ENCODE results near the gene ABHD17C. TPM values are rescaled to one million over a fixed set of nuclear protein-coding genes. Genes with fewer than 3 reads are reported as not detected.

The ABHD17C gene
- total RNA-seq, 1 experiment from 2014 or later = 16.3 TPM

DNA sequence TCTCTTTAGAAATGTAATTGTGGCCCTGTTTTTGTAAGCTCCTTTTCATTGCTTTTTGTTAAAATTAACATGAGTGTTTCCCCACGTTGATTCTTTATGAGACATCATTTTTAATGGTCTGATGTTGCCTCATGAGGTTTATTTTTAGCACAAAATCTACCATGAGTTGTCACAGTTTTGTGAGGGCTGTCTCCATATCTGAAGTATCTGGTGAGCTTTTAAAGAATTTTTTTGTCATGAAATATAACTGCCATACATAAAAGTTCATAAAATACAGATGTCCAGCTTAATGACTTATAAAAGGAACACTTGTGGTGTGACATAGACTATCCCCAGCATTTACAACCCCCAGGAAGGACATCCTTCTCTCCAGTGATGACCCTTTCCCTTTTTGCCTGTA, 49.7 kb downstream of the ABHD17C start:
- Histone ChIP-seq H3K27ac (ENCODE audit: low read length) (peak overlapping the region; percentile 73), H3K36me3 (ENCODE audit: control insufficient read depth, insufficient read depth, low read length) (no peaks in the 10 kb centered on the region), H3K4me3 (ENCODE audit: low read depth in 2 of 2, low read length in 2 of 2) (no peak overlapping the region), H3K9me3 (ENCODE audit: control insufficient read depth, insufficient read depth, low read depth, low read length) (no peaks in the 10 kb centered on the region; the same call in 1 of the 2 replicates), H3K27me3 (ENCODE audit: control insufficient read depth, insufficient read depth, low read length) (no peaks in the 10 kb centered on the region), H3K4me1 (ENCODE audit: control insufficient read depth, insufficient read depth, low read length) (peaks cover 24% of the 10 kb centered on the region)
- no peak for DNase-seq (ENCODE audit: low read depth, low spot score)
- intact Hi-C loops (cut with micrococcal nuclease; ENCODE audit: unreplicated experiment) (no loop called here), in situ Hi-C loops (cut with HindIII; ENCODE audit: low pct_unique_long_range_greater_than_20kb, low sequenced_read_pairs) (no loop called here)
- ATAC-seq = no peak
- TF ChIP-seq, protein P1, sequence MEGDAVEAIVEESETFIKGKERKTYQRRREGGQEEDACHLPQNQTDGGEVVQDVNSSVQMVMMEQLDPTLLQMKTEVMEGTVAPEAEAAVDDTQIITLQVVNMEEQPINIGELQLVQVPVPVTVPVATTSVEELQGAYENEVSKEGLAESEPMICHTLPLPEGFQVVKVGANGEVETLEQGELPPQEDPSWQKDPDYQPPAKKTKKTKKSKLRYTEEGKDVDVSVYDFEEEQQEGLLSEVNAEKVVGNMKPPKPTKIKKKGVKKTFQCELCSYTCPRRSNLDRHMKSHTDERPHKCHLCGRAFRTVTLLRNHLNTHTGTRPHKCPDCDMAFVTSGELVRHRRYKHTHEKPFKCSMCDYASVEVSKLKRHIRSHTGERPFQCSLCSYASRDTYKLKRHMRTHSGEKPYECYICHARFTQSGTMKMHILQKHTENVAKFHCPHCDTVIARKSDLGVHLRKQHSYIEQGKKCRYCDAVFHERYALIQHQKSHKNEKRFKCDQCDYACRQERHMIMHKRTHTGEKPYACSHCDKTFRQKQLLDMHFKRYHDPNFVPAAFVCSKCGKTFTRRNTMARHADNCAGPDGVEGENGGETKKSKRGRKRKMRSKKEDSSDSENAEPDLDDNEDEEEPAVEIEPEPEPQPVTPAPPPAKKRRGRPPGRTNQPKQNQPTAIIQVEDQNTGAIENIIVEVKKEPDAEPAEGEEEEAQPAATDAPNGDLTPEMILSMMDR (IDR thresholded peaks at IDR 0.05) = no peak
- TF ChIP-seq POLR2AphosphoS5 (IDR thresholded peaks at IDR 0.05; ENCODE audit: low read depth, low read length) (no peak), SIN3A (IDR thresholded peaks at IDR 0.05; ENCODE audit: borderline replicate concordance, insufficient read depth, low read depth, low read length) (no peak), TCF7L2 (IDR thresholded peaks at IDR 0.05; ENCODE audit: low read depth, low read length) (no peak)
- TF ChIP-seq, protein P2, sequence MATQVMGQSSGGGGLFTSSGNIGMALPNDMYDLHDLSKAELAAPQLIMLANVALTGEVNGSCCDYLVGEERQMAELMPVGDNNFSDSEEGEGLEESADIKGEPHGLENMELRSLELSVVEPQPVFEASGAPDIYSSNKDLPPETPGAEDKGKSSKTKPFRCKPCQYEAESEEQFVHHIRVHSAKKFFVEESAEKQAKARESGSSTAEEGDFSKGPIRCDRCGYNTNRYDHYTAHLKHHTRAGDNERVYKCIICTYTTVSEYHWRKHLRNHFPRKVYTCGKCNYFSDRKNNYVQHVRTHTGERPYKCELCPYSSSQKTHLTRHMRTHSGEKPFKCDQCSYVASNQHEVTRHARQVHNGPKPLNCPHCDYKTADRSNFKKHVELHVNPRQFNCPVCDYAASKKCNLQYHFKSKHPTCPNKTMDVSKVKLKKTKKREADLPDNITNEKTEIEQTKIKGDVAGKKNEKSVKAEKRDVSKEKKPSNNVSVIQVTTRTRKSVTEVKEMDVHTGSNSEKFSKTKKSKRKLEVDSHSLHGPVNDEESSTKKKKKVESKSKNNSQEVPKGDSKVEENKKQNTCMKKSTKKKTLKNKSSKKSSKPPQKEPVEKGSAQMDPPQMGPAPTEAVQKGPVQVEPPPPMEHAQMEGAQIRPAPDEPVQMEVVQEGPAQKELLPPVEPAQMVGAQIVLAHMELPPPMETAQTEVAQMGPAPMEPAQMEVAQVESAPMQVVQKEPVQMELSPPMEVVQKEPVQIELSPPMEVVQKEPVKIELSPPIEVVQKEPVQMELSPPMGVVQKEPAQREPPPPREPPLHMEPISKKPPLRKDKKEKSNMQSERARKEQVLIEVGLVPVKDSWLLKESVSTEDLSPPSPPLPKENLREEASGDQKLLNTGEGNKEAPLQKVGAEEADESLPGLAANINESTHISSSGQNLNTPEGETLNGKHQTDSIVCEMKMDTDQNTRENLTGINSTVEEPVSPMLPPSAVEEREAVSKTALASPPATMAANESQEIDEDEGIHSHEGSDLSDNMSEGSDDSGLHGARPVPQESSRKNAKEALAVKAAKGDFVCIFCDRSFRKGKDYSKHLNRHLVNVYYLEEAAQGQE (IDR thresholded peaks at IDR 0.05; ENCODE audit: insufficient read depth in 1 of 2, low read depth in 2 of 2, low read length in 1 of 2) = no peak
- ChIA-PET CTCF (no interaction called here), POLR2A (interaction anchor here (0.7 kb wide), 1 partner anchor 48 kb away, joined by 3 read pairs; no protein-coding TSS in a partner anchor)
- BruUV-seq (replicated peaks) = no TSS peak

DNA sequence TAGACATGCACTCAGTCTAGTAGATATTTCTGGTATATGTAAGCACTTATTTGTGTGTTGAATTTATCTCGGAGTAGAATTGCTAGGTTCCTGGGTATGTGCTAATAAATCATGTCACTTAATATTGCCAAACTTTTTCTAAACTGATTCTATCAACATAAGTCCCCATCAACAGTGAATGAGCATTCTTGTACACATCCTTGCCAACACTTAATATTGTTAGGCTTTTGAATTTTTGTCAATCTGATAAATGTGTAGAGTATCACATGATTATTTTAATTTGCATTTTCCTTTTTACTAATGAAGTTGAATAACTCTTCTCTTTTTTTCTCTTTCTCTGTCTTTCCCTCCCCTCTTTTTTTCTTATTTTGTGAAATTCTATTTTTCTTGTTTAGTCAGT, 50.8 kb downstream of the ABHD17C start:
- in situ Hi-C loops (cut with HindIII; ENCODE audit: low pct_unique_long_range_greater_than_20kb, low sequenced_read_pairs) (no loop called here), intact Hi-C loops (cut with micrococcal nuclease; ENCODE audit: unreplicated experiment) (no loop called here)
- H3K4me1 ChIP-seq (ENCODE audit: control insufficient read depth, insufficient read depth, low read length) = peaks cover 24% of the 10 kb centered on the region
- ATAC-seq (no peak), DNase-seq (ENCODE audit: low read depth, low spot score) (no peak)
- no peaks in the 10 kb centered on the region for H3K27me3 ChIP-seq (ENCODE audit: control insufficient read depth, insufficient read depth, low read length)
- BruUV-seq (replicated peaks) = no TSS peak
- no peaks in the 10 kb centered on the region for H3K36me3 ChIP-seq (ENCODE audit: control insufficient read depth, insufficient read depth, low read length)
- H3K27ac ChIP-seq (ENCODE audit: low read length) = no peak overlapping the region
- ChIA-PET CTCF (no interaction called here), POLR2A (no interaction called here)
- TF ChIP-seq TCF7L2 (IDR thresholded peaks at IDR 0.05; ENCODE audit: low read depth, low read length) (no peak), SIN3A (IDR thresholded peaks at IDR 0.05; ENCODE audit: borderline replicate concordance, insufficient read depth, low read depth, low read length) (no peak)
- TF ChIP-seq, protein P2 (IDR thresholded peaks at IDR 0.05; ENCODE audit: insufficient read depth in 1 of 2, low read depth in 2 of 2, low read length in 1 of 2) = no peak
- TF ChIP-seq, protein P1 (IDR thresholded peaks at IDR 0.05) = no peak
- no peak overlapping the region for H3K4me3 ChIP-seq (ENCODE audit: low read depth in 2 of 2, low read length in 2 of 2)
- no peaks in the 10 kb centered on the region; the same call in 1 of the 2 replicates for H3K9me3 ChIP-seq (ENCODE audit: control insufficient read depth, insufficient read depth, low read depth, low read length)
